HG02870 (cell line): ENCODE results near the gene CDCP1.

ENCODE experiments used
- ATAC-seq: cut with Tn5 transposase; IDR thresholded peaks from one replicate; pipeline ENCODE4 v1.9.1; 2021; ENCODE audit warnings: mild to moderate bottlenecking, moderate library complexity; ENCODE audit not compliant: unreplicated experiment

Gene CDCP1

DNA sequence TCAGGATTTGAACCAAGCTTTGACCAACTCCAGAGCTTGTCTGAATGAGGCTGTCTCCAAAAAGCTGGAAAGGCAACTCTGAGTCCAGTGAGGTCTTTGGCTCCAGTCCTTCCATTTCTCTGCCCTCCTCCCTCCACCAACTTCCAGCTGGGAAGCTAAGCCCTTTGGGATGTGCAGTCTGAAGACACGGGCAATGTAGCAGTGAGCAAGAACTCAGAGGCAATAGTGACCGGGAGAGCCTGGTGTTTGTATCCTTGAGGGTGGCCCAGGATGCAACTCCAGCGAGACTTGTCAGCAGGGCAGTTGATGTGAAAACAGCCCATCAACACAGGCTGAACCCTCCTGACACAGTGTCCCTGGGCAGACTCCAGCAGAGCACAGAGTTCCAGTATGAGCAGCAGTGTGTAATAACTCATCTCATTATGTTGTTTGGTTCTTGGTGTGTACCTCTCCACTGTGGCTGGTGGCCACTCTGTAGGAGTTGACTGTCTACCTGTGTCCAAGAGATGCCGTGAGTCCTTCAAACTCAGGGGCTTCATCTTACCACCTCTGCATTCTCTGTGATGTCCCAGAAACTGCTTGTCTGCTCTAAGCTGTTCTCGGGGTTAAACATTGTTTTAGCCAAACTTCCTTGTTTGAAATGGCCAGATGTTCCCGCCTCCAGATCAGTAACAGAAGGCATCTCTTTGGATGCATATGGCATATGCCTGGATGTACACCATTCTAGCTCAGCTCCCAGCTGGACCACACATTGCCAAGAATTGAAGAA, 6.6 kb downstream of the CDCP1 start:
- ATAC-seq: no peak

GRCh38 chr3:45137656-45138181, 8.5 kb downstream of the CDCP1 start:
- ATAC-seq: no peak

DNA sequence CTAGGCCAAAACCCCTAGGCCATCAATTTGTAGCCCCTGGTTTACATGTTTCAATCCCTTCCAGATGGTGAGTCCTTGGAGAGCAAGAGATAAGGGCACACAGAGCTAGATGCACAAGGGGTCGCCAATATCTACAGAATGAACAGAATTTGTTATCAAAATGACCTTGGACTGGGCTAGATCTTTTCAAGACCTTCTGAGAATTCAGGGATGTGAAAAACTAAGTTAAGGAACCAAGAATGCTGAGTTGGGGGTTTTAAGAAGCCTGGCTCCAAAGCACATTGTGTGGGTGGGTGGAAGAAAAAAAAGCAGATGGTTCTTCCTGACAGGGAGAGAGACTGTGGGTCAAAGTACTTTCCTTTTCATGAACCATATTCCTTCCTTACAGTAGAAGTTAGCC, 10.2 kb downstream of the CDCP1 start:
- no peak for ATAC-seq

DNA sequence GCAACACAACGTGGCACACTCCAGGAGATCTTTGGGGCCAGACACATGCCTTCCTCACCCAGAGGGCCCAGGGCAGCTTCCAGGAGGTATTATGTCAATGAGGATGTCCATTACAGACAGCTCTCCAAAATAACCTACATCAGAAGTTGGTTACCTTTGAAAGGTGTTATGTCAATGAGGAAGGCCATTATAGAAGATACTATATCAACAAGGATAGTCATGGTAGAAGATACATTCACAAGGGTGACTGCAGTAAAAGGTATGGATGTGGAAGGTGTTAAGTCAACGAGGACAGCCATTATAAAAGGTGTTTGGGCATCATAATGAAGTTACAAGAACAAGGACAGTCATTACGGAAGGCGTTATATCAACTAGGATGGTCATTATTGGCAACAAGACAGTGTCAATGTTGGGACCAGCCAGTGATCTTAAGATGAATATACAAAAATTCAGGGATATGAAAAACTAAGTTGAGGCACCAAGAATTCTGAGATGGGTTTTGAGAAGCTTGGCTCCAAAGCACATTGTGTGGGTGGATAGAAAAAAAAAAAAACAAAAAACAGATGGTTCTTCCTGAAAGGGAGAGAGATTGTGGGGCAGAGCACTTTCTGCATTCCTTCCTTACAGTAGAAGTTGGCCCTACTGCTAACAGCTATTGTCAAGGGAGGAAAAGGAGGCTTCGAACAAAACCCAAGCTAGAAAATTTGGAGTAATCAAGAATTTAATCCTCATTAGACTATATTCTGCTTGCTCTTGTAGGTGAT, 11.2 kb downstream of the CDCP1 start:
- no peak for ATAC-seq

DNA sequence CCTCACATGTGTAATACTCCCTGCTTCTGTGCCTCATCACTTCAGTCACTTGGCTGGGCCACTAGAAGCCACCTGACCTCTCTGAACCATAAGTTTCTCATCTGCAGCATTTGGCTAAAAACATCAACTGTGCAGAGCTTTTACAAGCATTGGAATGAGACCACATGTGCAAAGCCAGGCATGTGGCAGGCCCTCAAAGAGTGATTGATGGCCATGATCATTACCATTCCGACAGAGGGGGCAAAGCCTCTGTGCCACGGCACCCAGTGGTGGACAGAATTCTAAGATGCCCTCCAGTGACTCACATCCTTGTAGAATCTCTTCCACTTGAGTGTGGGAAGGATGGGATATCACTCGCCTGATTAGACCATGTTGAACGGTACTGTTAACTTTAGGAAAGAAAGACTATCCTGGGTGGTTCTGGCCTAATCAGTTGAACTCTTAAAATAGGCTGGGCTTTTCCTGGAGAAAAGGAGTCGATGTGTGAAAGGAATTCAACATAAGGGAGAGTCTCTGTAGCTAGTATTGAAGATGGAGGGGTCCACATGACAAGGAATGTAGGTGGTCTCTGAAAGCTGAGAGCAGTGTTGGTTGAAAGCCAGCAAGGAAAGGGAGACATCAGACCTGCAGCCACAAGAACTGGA, 13.5 kb downstream of the CDCP1 start:
- ATAC-seq: no peak

DNA sequence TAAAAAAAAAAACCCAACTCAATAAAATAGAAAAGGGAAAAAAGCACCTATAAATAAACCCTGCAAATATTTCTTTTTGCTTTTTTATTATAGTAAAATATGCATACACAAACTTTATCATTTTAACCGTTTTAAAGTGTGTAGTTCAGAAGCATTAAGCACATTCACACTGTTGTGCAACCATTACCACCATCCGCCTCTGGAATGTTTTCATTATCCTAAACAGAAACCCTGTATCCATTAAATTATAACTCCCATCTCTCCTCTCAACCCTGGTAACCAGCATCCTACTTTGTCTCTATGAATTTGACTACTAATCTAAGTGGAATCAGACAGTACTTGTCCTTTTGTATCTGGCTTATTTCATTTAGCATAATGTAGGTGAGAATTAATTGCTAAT, 15.0 kb downstream of the CDCP1 start:
- no peak for ATAC-seq

DNA sequence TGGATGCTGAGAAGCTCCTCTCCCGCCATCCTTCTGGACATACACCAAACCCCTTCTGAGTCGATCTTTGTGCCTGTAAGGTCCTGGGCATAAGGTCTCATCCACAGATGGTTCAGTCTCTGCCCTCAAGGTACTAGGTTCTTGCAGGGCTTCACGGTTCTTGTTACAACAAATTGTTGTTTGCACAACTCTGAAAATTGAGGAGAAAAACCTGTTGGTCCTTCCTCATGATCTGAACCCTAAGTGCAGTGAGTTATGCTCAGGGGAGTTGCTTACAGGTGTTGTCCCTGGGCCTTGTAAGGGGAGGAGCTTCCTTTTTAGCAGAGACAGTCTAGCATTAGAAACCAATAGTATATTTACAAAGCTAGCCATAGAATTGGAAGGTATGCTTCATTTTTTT, 15.7 kb downstream of the CDCP1 start:
- ATAC-seq: no peak

DNA sequence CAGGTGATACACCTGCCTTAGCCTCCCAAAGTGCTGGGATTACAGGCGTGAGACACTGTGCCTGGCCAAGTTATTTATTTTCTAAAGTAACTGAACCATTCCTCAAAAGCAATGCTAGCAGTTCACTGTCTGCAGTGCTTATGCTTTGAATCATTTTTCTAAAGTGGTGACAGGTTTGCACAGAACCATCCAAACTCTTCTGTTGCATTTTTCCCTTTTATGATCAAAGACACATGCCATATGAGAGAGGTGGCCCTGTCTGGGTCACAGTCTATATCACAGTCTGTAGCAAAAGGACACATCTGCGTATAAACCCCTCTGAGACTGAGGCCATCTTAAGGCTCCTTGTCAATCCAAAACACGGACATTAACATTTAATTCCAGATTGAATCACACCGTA, 17.2 kb downstream of the CDCP1 start:
- ATAC-seq: no peak

- ATAC-seq: no peak
Measured at GRCh38 chr3:45127130-45127822, 18.9 kb downstream of the CDCP1 start.

DNA sequence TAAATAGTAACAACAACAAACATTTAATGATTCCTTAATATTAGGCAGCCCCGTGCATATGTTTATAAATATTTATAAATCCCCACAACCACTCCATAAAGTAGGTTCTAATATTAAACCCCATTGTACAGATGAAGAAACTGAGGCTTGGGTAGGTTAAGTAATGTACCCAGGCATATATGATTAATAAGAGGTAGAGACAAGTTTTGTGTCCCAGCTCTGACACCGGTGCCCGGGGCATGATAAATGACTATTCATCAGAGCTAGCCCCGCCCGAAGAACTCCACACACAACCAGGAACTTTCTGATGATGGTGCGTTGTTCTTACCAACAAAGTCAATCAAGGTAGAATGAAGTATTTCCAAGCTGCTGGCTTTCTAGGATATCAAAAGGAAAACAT, 19.4 kb downstream of the CDCP1 start:
- ATAC-seq: no peak

DNA sequence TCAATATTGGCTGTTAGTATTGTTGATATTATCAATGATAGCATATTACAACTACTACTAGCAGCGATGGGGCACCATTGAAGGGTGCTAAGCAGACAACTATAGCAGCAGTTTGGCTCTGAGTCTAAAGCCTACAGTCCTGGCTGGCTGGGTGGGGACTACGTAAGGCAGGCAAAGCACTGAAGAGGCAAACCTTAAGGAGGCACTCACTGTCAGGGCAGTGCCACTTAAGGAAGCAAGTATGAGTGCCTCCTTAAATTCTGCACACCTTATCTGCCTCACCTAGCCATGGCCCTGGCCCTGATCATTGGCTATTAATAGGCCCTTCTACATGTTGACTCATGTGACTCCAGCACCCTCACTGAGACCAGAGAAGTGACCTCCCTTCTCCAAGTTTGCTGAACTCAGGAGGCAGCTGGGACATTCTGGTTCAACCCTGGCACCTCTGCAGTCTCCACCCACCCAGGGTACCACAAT, 20.6 kb downstream of the CDCP1 start:
- ATAC-seq: no peak

- no peak for ATAC-seq
Measured at GRCh38 chr3:45124956-45125355, 21.2 kb downstream of the CDCP1 start.

DNA sequence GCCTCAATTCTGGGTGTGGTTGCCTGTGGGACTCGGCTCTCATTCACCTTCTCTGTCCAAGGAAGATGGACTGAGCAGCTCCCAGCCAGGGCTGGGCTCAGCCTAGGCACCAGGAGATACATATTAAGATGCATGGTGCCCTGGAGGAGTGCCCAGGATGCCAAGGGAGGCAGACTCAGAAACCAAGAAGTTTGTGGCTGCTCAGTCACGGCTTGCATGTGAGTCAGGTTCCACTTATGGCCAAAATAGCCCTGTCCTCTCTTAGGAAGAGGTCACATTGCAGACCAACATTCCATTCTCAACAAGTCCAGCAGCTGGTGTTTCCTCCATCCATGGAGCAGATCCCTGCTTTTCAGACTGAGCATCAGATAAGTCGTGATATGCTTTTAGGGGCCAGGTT, 21.8 kb downstream of the CDCP1 start:
- no peak for ATAC-seq

DNA sequence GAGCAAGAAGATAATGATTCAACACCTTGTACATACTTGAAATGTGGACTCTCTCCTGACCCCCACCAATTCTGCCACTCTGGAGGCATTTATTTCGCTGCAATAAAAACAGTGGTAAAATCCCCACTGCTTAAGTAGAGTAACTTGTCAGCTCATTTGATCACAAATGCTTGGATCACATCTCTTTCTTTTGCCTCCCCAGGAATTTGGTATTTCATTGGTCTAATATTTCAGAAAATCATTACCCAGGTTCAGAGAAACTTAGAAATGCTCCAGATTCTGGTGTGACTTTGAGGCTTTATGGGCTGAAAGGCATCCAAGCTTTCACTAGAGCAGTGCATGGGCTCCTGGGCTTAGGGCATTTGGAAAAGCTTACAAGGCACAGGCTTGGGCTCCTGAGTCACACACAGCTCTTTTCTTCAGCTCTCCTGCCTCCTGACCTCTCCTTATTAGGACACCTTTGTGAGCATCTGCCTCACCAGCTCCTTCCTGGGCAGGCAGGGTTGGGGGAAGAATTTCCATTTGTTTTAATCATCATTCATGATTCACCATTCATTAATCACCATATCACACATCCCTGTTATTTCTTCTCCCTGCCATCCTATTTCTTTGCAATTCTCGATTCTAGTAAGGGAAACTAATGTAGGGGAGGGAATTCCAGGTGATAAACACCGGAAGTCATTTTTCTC, 22.5 kb downstream of the CDCP1 start:
- ATAC-seq: no peak

GRCh38 chr3:45123030-45123429, 23.1 kb downstream of the CDCP1 start:
- ATAC-seq: no peak

- ATAC-seq: no peak
Measured at GRCh38 chr3:45120359-45121158, 25.6 kb downstream of the CDCP1 start.

- ATAC-seq: no peak
Measured at GRCh38 chr3:45119824-45120358, 26.3 kb downstream of the CDCP1 start.

GRCh38 chr3:45119376-45119775, 26.8 kb downstream of the CDCP1 start:
- no peak for ATAC-seq

GRCh38 chr3:45118615-45119071, 27.5 kb downstream of the CDCP1 start:
- ATAC-seq: no peak
